B cell (primary cell): ENCODE results near the gene CMC1. TPM values are rescaled to one million over a fixed set of nuclear protein-coding genes. Genes with fewer than 3 reads are reported as not detected.
A peak's percentile ranks its signal among the peaks of the same experiment; 100 is the strongest.

Experiments used
- ATAC-seq: fragments of 200-7000 bp; cut with Tn5 transposase; one replicate; pipeline ENCODE4 v1.10.0; 2021; ENCODE audit warnings: low read depth, mild to moderate bottlenecking, moderate number of reproducible peaks, moderate library complexity
- CTCF ChIA-PET: fragments of 350-600 bp; sonication (Branson Sonifier 250); formaldehyde crosslinking; loops from one replicate; lab custom pipeline; 2021; ENCODE audit warnings: antibody characterized with exemption, inconsistent platforms; lab: Charles Lee
- POLR2A ChIA-PET: fragments of 350-600 bp; sonication (Branson Sonifier 250); formaldehyde crosslinking; loops from one replicate; lab custom pipeline; 2021; ENCODE audit warnings: antibody characterized with exemption; lab: Charles Lee
- DNase-seq: peaks from one replicate; pipeline ENCODE4 v3.0.0; 2013
- H2AFZ ChIP-seq: 2 replicates; pipeline ENCODE4 v1.6.1; 2012; ENCODE audit warnings: mild to moderate bottlenecking, low read depth, low read length; ENCODE audit not compliant: insufficient read depth, poor library complexity, severe bottlenecking
- H3K27ac ChIP-seq, 2 donors: 1 replicate in 1 of 2; 2 replicates in 1 of 2; pipeline ENCODE4 v1.5.1; 2012 to 2013; ENCODE audit warnings: low read length in 2 of 2, mild to moderate bottlenecking in 2 of 2, moderate library complexity in 1 of 2
- H3K27me3 ChIP-seq, 4 experiments: fragments of 200-600 bp in 1 of 4; sonication (generic) in 1 of 4; replicated peaks in 1 of 4; 1 replicate in 2 of 4; 2 replicates in 2 of 4; pipeline versions ENCODE4 v1.6.1 to v1.7.0; 2013 to 2016; ENCODE audit warnings: low read length in 3 of 4, mild to moderate bottlenecking in 2 of 4, mixed read lengths in 1 of 4, moderate library complexity in 1 of 4; ENCODE audit not compliant: insufficient read depth in 4 of 4, control insufficient read depth in 3 of 4; ENCODE audit errors: control extremely low read depth in 1 of 4
- H3K36me3 ChIP-seq, 2 experiments: replicated peaks in 1 of 2; 1 replicate in 1 of 2; 2 replicates in 1 of 2; pipeline versions ENCODE4 v1.6.1 to v1.7.1; 2013; ENCODE audit warnings: low read length in 1 of 2; ENCODE audit not compliant: insufficient read depth in 2 of 2, control insufficient read depth in 1 of 2; ENCODE audit errors: control extremely low read depth in 1 of 2, extremely low read depth in 1 of 2
- H3K4me1 ChIP-seq, 2 donors: fragments of 200-600 bp in 1 of 2; sonication (generic) in 1 of 2; 1 replicate in 1 of 2; 2 replicates in 1 of 2; pipeline versions ENCODE4 v1.5.1 to v1.6.1; 2013 to 2017; ENCODE audit warnings: low read length in 2 of 2; ENCODE audit not compliant: control insufficient read depth in 2 of 2, insufficient read depth in 2 of 2
- H3K4me2 ChIP-seq: replicated peaks from 2 replicates; pipeline ENCODE3; 2012; ENCODE audit warnings: mild to moderate bottlenecking, low read depth, low read length; ENCODE audit not compliant: poor library complexity, severe bottlenecking
- H3K4me3 ChIP-seq, 5 experiments: fragments of 200-600 bp in 1 of 5; sonication (generic) in 1 of 5; 1 replicate in 3 of 5; 2 replicates in 2 of 5; pipeline versions ENCODE4 v1.5.1 to v1.7.0; 2011 to 2016; ENCODE audit warnings: low read length in 4 of 5, mild to moderate bottlenecking in 4 of 5, low read depth in 2 of 5, control low read depth in 1 of 5, moderate library complexity in 1 of 5; ENCODE audit not compliant: insufficient read depth in 1 of 5; ENCODE audit errors: control extremely low read depth in 1 of 5, extremely low read depth in 1 of 5
- H3K79me2 ChIP-seq: fragments of 200-600 bp; sonication (generic); one replicate; pipeline ENCODE4 v1.6.0; 2016; ENCODE audit warnings: low read length; ENCODE audit not compliant: control insufficient read depth, insufficient read depth
- H3K9ac ChIP-seq: fragments of 200-600 bp; sonication (generic); 2 replicates; pipeline ENCODE4 v1.6.1; 2017; ENCODE audit warnings: mild to moderate bottlenecking, low read length, moderate library complexity
- H3K9me3 ChIP-seq, 3 donors: one replicate each; pipeline versions ENCODE4 v1.6.1 to v1.7.1; 2013; ENCODE audit warnings: low read length in 2 of 3; ENCODE audit not compliant: control insufficient read depth in 2 of 3, insufficient read depth in 1 of 3; ENCODE audit errors: control extremely low read depth in 1 of 3
- H4K20me1 ChIP-seq: 2 replicates; pipeline ENCODE4 v1.6.0; 2012; ENCODE audit warnings: mild to moderate bottlenecking, low read length; ENCODE audit not compliant: insufficient read depth, control insufficient read depth, poor library complexity, severe bottlenecking
- H3K27ac Mint-ChIP-seq: one replicate; pipeline ENCODE4 v1.8.0; 2021; ENCODE audit warnings: mixed read lengths
- H3K27me3 Mint-ChIP-seq: one replicate; pipeline ENCODE4 v1.8.0; 2021; ENCODE audit warnings: mixed read lengths
- H3K4me1 Mint-ChIP-seq: one replicate; pipeline ENCODE4 v1.8.0; 2021; ENCODE audit warnings: mixed read lengths
- H3K4me3 Mint-ChIP-seq: one replicate; pipeline ENCODE4 v1.8.0; 2021; ENCODE audit warnings: mixed read lengths
- H3K9me3 Mint-ChIP-seq: one replicate; pipeline ENCODE4 v1.8.0; 2022; ENCODE audit warnings: mixed read lengths; ENCODE audit not compliant: insufficient read depth
- CTCF ChIP-seq: fragments of 200-600 bp; IDR thresholded peaks from one replicate; pipeline ENCODE4 v1.8.0; 2022; ENCODE audit warnings: antibody characterized with exemption, mild to moderate bottlenecking
- EZH2 ChIP-seq: IDR thresholded peaks from 2 replicates; pipeline ENCODE4 v1.6.1; 2012; ENCODE audit warnings: borderline replicate concordance, low read depth, mild to moderate bottlenecking, moderate library complexity, low read length; ENCODE audit not compliant: insufficient read depth, poor library complexity, severe bottlenecking
- WGBS: methylation state at CpG from one replicate; pipeline ENCODE4 v1.1.5; 2013; ENCODE audit warnings: missing lambda C conversion rate; ENCODE audit not compliant: insufficient coverage; 5-methylcytosine and 5-hydroxymethylcytosine counted together
- intact Hi-C: fragments of 100-400 bp; cut with micrococcal nuclease; formaldehyde crosslinking; loops from one replicate; pipeline ENCODE4 v1.10.0; 2022
- polyA plus RNA-seq: library from polyadenylated mRNA; depleted of rRNA; stranded (reverse); fragments of >200 nt; gene quantifications from 2 replicates; pipeline ENCODE4 v1.2.3, GENCODE V29; 2012
- total RNA-seq, 2 donors: library from RNA; stranded (reverse); fragments of 120-200 nt in 1 of 2; gene quantifications; 1 replicate in 1 of 2; 2 replicates in 1 of 2; pipeline versions ENCODE4 v1.2.3 to v1.2.4, GENCODE V29; 2013 to 2022

CMC1 gene
- total and polyA plus RNA-seq, 2 donors (not counting 1 experiment from before 2014, with no cell fraction given), result 6.7 to 14.5 TPM

DNA sequence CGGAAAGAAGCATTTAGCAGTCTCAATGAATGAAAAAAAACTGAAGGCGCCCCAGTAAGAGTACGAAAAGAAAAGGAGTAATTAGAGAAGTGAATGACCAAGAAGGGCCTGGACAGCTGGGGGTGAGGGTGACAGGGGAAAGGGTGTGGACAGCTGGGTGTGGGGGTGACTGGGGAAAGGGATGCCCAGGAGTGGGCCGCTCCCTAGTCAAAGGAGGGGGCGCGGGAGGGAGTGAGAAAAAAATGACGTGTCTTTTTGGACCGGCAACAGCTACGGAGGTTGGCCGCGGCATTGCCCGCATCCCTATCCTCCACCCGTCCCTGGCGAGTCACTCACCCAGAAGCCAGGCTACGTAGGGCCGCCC, 106.8 kb downstream of the CMC1 start:
- H2AFZ ChIP-seq, result peak overlapping the region; percentile 89
- Mint-ChIP-seq H3K4me1 (peaks cover 39% of the 10 kb centered on the region), H3K4me3 (peak overlapping the region; percentile 99), H3K9me3 (peaks cover 2% of the 10 kb centered on the region), H3K27me3 (no peaks in the 10 kb centered on the region), H3K27ac (peak overlapping the region; percentile 99)
- peak overlapping the region; percentile 96 to 99 for H3K27ac ChIP-seq
- intact Hi-C loops, result loop anchor here (1.0 to 2.0 kb wide), 3 partner anchors 107 to 991 kb away; partner anchors contain the start of genes CMC1 and NEK10
- ATAC-seq (no peak), DNase-seq (no peak)
- WGBS, result 3% methylated on average over 14 of the region's 16 CpGs
- H3K4me3 ChIP-seq, result peak overlapping the region; percentile 70 to 100 (median 92)
- CTCF ChIA-PET, result interaction anchor here (0.9 to 1.9 kb wide), 5 partner anchors 11 to 636 kb away, joined by 3 to 12 read pairs (median 6); partner anchors contain the start of gene EOMES
- peaks cover 34% of the 10 kb centered on the region for H3K79me2 ChIP-seq
- H3K36me3 ChIP-seq, result peaks cover 0 to 3% of the 10 kb centered on the region in 2 experiments
- H3K9me3 ChIP-seq, result peaks cover 2 to 15% (median 6%) of the 10 kb centered on the region in 3 donors
- TF ChIP-seq EZH2 (no peak), CTCF (no peak)
- peak overlapping the region; percentile 100 for H3K9ac ChIP-seq
- H4K20me1 ChIP-seq, result no peaks in the 10 kb centered on the region
- H3K4me2 ChIP-seq, result peak overlapping the region; percentile 87
- POLR2A ChIA-PET, result interaction anchor here (0.5 to 1.5 kb wide), 5 partner anchors 20 to 865 kb away, joined by 3 to 6 read pairs (median 4); partner anchors contain the start of genes CMC1 and SLC4A7
- H3K27me3 ChIP-seq, result no peaks in the 10 kb centered on the region
- peaks cover 14 to 15% of the 10 kb centered on the region in 2 donors for H3K4me1 ChIP-seq
